Endothelial cell of umbilical vein (primary cell): ENCODE data around the gene OPA1. TPM values are rescaled to one million over a fixed set of nuclear protein-coding genes. Genes with fewer than 3 reads are reported as not detected.

Source experiments
- BruUV-seq: library from RNA; stranded (reverse); fragments of 400-500 nt; replicated peaks from 2 replicates; lab custom pipeline; 2021; lab: Mats Ljungman, UMichigan
- CTCF ChIA-PET: fragments of 300-600, 350-600 bp; sonication (Branson Sonifier 250); formaldehyde crosslinking; loops from one replicate; lab custom pipeline; 2021; ENCODE audit warnings: antibody characterized with exemption, inconsistent platforms; lab: Charles Lee
- POLR2A ChIA-PET: fragments of 300-600, 350-600 bp; sonication (Branson Sonifier 250); formaldehyde crosslinking; loops from one replicate; lab custom pipeline; 2021; ENCODE audit warnings: antibody characterized with exemption, inconsistent platforms; lab: Charles Lee
- DNase-seq: peaks from one replicate; pipeline ENCODE4 v3.0.0-alpha.2; 2011; ENCODE audit warnings: low read depth, low spot score
- FAIRE-seq: peaks from 2 replicates; lab custom pipeline; 2011; peaks lifted over from hg19 to GRCh38; lab: Jason Lieb, UNC
- H2AFZ ChIP-seq: 2 replicates; pipeline ENCODE4 v1.6.0; 2012; ENCODE audit warnings: low read depth, low read length, control low read depth, inconsistent platforms
- H3K27ac ChIP-seq: 2 replicates; pipeline ENCODE4 v1.5.1; 2011; ENCODE audit warnings: low read depth, mild to moderate bottlenecking, control low read depth, low read length, moderate library complexity; ENCODE audit not compliant: insufficient read depth
- H3K27me3 ChIP-seq, 2 experiments: 2 replicates each; pipeline versions ENCODE4 v1.6.0 to v1.6.1; 2011; ENCODE audit warnings: low read length in 2 of 2, mixed read lengths in 1 of 2; ENCODE audit not compliant: control insufficient read depth in 2 of 2, insufficient read depth in 2 of 2
- H3K36me3 ChIP-seq, 2 experiments: 2 replicates in 1 of 2; 3 replicates in 1 of 2; pipeline ENCODE4 v1.5.1; 2011; ENCODE audit warnings: low read length in 2 of 2, mild to moderate bottlenecking in 1 of 2, moderate library complexity in 1 of 2; ENCODE audit not compliant: control insufficient read depth in 2 of 2, insufficient read depth in 2 of 2; ENCODE audit errors: extremely low read depth in 1 of 2
- H3K4me1 ChIP-seq: 3 replicates; pipeline ENCODE4 v1.5.1; 2011; ENCODE audit warnings: mild to moderate bottlenecking, low read length; ENCODE audit not compliant: control insufficient read depth, insufficient read depth; ENCODE audit errors: extremely low read depth
- H3K4me2 ChIP-seq: 2 replicates; pipeline ENCODE4 v1.6.1; 2011; ENCODE audit warnings: low read length, control low read depth, mixed read lengths; ENCODE audit not compliant: insufficient read depth
- H3K4me3 ChIP-seq, 3 experiments: fragments of 200-600 bp in 1 of 3; sonication (generic), shearing (Covaris generic) in 1 of 3; replicated peaks in 1 of 3; 2 replicates each; pipeline ENCODE4 v1.5.1; 2011 to 2016; ENCODE audit warnings: control low read depth in 3 of 3, low read length in 3 of 3, mild to moderate bottlenecking in 2 of 3, inconsistent platforms in 1 of 3, low read depth in 1 of 3, moderate library complexity in 1 of 3; ENCODE audit not compliant: insufficient read depth in 1 of 3
- H3K79me2 ChIP-seq: 2 replicates; pipeline ENCODE4 v1.6.0; 2012; ENCODE audit warnings: low read length, inconsistent platforms; ENCODE audit not compliant: control insufficient read depth, insufficient read depth
- H3K9ac ChIP-seq: replicated peaks from 2 replicates; pipeline ENCODE3; 2011; ENCODE audit warnings: low read length, control low read depth; ENCODE audit not compliant: insufficient read depth; ENCODE audit errors: extremely low read depth
- H3K9me1 ChIP-seq: replicated peaks from 3 replicates; pipeline ENCODE4 v1.6.0; 2011; ENCODE audit warnings: mild to moderate bottlenecking, low read length; ENCODE audit not compliant: control insufficient read depth, insufficient read depth; ENCODE audit errors: extremely low read depth
- H3K9me3 ChIP-seq: replicated peaks from 2 replicates; pipeline ENCODE4 v1.5.1; 2012; ENCODE audit warnings: low read length, inconsistent platforms; ENCODE audit not compliant: control insufficient read depth, insufficient read depth
- H4K20me1 ChIP-seq: replicated peaks from 2 replicates; pipeline ENCODE3; 2011; ENCODE audit warnings: mild to moderate bottlenecking, low read length; ENCODE audit not compliant: control insufficient read depth, insufficient read depth; ENCODE audit errors: extremely low read depth
- EZH2 ChIP-seq: IDR thresholded peaks from 2 replicates; pipeline ENCODE4 v1.6.1; 2012; ENCODE audit warnings: borderline replicate concordance, low read depth, mild to moderate bottlenecking, moderate library complexity, low read length, inconsistent platforms; ENCODE audit not compliant: severe bottlenecking
- FOS ChIP-seq: IDR thresholded peaks from 2 replicates; pipeline ENCODE4 v1.6.1; 2011; ENCODE audit warnings: mild to moderate bottlenecking, low read length, moderate library complexity, borderline replicate concordance; ENCODE audit not compliant: insufficient read depth
- GATA2 ChIP-seq: IDR thresholded peaks from 2 replicates; pipeline ENCODE4 v1.7.0; 2011; ENCODE audit warnings: low read depth, mild to moderate bottlenecking, moderate library complexity, mixed read lengths, low read length; ENCODE audit not compliant: insufficient read length, insufficient read depth
- JUN ChIP-seq: IDR thresholded peaks from 2 replicates; pipeline ENCODE4 v1.6.1; 2011; ENCODE audit warnings: borderline replicate concordance, low read depth; ENCODE audit not compliant: insufficient read length, insufficient read depth
- MYC ChIP-seq: IDR thresholded peaks from one replicate; pipeline ENCODE4 v1.6.1; 2011; ENCODE audit warnings: mild to moderate bottlenecking, low read depth, low read length
- POLR2A ChIP-seq: IDR thresholded peaks from 2 replicates; pipeline ENCODE4 v1.6.1; 2012; ENCODE audit warnings: low read depth, mild to moderate bottlenecking, control low read depth, low read length
- POLR2AphosphoS5 ChIP-seq: IDR thresholded peaks from 2 replicates; pipeline ENCODE4 v1.6.1; 2012; ENCODE audit warnings: low read depth, mild to moderate bottlenecking, control low read depth, low read length, moderate library complexity; ENCODE audit not compliant: insufficient read depth
- dilution Hi-C: fragments of 300-500 bp; cut with MboI; formaldehyde crosslinking; loops from one replicate; pipeline ENCODE4 v1.15.0; 2019; ENCODE audit warnings: low sequenced_read_pairs; ENCODE audit not compliant: extremely low pct_ligation_motif_present
- intact Hi-C: fragments of 100-400 bp; cut with micrococcal nuclease; formaldehyde crosslinking; loops from one replicate; pipeline ENCODE4 v1.10.0; 2022
- polyA plus RNA-seq, 4 experiments: library from polyadenylated mRNA; depleted of rRNA in 3 of 4; stranded (reverse) in 3 of 4; unstranded in 1 of 4; fragments of >200 nt; gene quantifications; 2 replicates each; pipeline versions ENCODE4 v1.2.1 to v1.2.3, GENCODE V29; 2011 to 2012; ENCODE audit warnings: missing spikeins in 1 of 4
- total RNA-seq: library from RNA; stranded (reverse); gene quantifications from 2 replicates; pipeline ENCODE4 v1.2.3, GENCODE V29; 2021
- TF ChIP-seq, protein P1 (sequence below): IDR thresholded peaks from 2 replicates; pipeline ENCODE4 v1.6.1; 2011; ENCODE audit not compliant: insufficient read depth, insufficient read length
- TF ChIP-seq, protein P2 (sequence below), 2 donors: IDR thresholded peaks; 1 replicate in 1 of 2; 2 replicates in 1 of 2; pipeline ENCODE4 v1.5.1; 2011; ENCODE audit warnings: low read length in 2 of 2, mild to moderate bottlenecking in 2 of 2, moderate library complexity in 2 of 2, control low read depth in 1 of 2, inconsistent platforms in 1 of 2, low read depth in 1 of 2; ENCODE audit not compliant: insufficient read depth in 1 of 2; ENCODE audit errors: extremely low read depth in 1 of 2

The OPA1 gene
- total and polyA plus RNA-seq, 2 donors (not counting 3 experiments of a cell fraction or from before 2014, with no cell fraction given): 10.0 to 62.0 TPM

DNA sequence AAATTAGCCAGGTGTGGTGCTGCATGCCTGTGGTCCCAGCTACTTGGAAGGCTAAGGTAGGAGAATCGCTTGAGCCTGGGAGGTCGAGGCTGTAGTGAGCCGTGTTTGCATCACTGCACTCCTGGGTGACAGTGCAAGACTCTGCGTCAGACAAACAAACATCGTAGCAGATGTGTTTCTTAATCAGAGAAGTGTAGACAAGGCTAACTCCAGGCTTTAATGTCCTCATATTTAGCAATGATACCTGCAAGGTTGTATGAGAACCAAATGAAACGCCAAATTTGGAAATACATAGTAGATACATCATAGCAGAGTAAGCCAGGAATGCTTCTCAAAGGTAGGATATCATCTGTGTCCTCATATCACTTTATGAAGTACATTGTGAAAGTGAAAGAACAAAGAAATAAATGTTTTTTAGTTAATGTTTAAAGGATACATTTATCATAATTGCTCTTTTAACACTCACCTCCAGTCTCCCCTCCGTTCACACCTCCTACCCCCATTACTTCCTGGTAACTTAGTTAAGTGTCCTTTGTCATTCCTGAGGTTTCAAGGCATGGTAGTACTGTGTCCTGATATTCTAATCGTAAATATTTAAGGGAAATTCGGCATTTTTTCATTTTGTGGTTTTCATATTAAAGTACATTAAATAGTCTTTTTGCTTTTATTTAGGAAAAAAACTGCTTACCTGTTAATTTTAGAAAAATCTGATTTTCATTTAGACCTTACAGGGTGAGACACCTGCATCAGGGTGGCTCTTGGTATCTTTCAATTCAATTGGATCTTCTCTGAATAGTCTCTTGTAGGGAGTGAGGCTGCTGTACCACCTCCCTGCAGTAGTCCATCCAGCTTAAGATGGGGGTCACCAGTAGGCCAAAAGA is 96.1 kb downstream of the OPA1 start:
- ChIA-PET POLR2A (no interaction called here), CTCF (interaction anchor here (3.5 kb wide), 1 partner anchor 23 kb away, joined by 14 read pairs; no protein-coding TSS in a partner anchor)
- no peaks in the 10 kb centered on the region for H3K79me2 ChIP-seq
- no peaks in the 10 kb centered on the region for H3K4me1 ChIP-seq
- FAIRE-seq: no peak
- TF ChIP-seq MYC (no peak), EZH2 (no peak), FOS (no peak), JUN (no peak), POLR2A (no peak), GATA2 (no peak), POLR2AphosphoS5 (no peak)
- TF ChIP-seq, protein P1, sequence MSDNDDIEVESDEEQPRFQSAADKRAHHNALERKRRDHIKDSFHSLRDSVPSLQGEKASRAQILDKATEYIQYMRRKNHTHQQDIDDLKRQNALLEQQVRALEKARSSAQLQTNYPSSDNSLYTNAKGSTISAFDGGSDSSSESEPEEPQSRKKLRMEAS: no peak
- TF ChIP-seq, protein P2, sequence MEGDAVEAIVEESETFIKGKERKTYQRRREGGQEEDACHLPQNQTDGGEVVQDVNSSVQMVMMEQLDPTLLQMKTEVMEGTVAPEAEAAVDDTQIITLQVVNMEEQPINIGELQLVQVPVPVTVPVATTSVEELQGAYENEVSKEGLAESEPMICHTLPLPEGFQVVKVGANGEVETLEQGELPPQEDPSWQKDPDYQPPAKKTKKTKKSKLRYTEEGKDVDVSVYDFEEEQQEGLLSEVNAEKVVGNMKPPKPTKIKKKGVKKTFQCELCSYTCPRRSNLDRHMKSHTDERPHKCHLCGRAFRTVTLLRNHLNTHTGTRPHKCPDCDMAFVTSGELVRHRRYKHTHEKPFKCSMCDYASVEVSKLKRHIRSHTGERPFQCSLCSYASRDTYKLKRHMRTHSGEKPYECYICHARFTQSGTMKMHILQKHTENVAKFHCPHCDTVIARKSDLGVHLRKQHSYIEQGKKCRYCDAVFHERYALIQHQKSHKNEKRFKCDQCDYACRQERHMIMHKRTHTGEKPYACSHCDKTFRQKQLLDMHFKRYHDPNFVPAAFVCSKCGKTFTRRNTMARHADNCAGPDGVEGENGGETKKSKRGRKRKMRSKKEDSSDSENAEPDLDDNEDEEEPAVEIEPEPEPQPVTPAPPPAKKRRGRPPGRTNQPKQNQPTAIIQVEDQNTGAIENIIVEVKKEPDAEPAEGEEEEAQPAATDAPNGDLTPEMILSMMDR (IDR thresholded peaks at IDR 0.05; ENCODE audit: extremely low read depth in 1 of 2, insufficient read depth in 1 of 2, low read depth in 1 of 2, low read length in 2 of 2): no peak
- dilution Hi-C loops: no loop called here
- no peak for DNase-seq
- H2AFZ ChIP-seq: no peak overlapping the region
- no peak overlapping the region for H3K4me3 ChIP-seq
- no peak overlapping the region for H3K4me2 ChIP-seq
- no peak overlapping the region for H3K9ac ChIP-seq
- no TSS peak for BruUV-seq
- no peaks in the 10 kb centered on the region for H3K27me3 ChIP-seq
- no peak overlapping the region for H3K27ac ChIP-seq
- H3K9me3 ChIP-seq: no peaks in the 10 kb centered on the region
- peaks cover 0 to 2% of the 10 kb centered on the region in 2 experiments for H3K36me3 ChIP-seq
- H4K20me1 ChIP-seq: peaks cover 3% of the 10 kb centered on the region
- no peaks in the 10 kb centered on the region for H3K9me1 ChIP-seq
- intact Hi-C loops: no loop called here
